GM12878 (cell line): ENCODE measurements around the gene SMARCAD1. TPM values are rescaled to one million over a fixed set of nuclear protein-coding genes. Genes with fewer than 3 reads are reported as not detected.

Source experiments
- ATAC-seq: fragments of 200-7000 bp; cut with Tn5 transposase; 3 replicates; pipeline ENCODE4 v1.9.1; 2020; ENCODE audit warnings: mild to moderate bottlenecking, moderate library complexity
- BruUV-seq: library from RNA; stranded (reverse); fragments of 400-500 nt; replicated peaks from 2 replicates; lab custom pipeline; 2021; lab: Mats Ljungman, UMichigan
- CTCF ChIA-PET: fragments of 300-600 bp; sonication (Branson Sonifier 250); formaldehyde crosslinking; extraction: SDS; loops from one replicate; lab custom pipeline; 2021; ENCODE audit warnings: inconsistent platforms; lab: Yijun Ruan, JAX
- POLR2A ChIA-PET: fragments of 350-600 bp; formaldehyde crosslinking; extraction: SDS; loops from one replicate; lab custom pipeline; 2021; ENCODE audit warnings: inconsistent platforms; lab: Charles Lee
- RAD21 ChIA-PET: fragments of 300-600 bp; sonication (Branson Sonifier 250); formaldehyde crosslinking; loops from one replicate; lab custom pipeline; 2023; ENCODE audit warnings: antibody characterized with exemption; ENCODE audit not compliant: unreplicated experiment; lab: Charles Lee
- SMC1A ChIA-PET: fragments of 300-600 bp; sonication (Branson Sonifier 250); formaldehyde crosslinking; loops from one replicate; lab custom pipeline; 2023; ENCODE audit not compliant: unreplicated experiment, uncharacterized antibody; lab: Charles Lee
- DNase-seq: peaks from one replicate; pipeline ENCODE4 v3.0.0-alpha.2; 2011; ENCODE audit warnings: low read depth, low spot score
- FAIRE-seq: peaks from 3 replicates; lab custom pipeline; 2011; peaks lifted over from hg19 to GRCh38; lab: Jason Lieb, UNC
- H2AFZ ChIP-seq: 2 replicates; pipeline ENCODE4 v1.6.0; 2011; ENCODE audit warnings: low read depth, low read length, control low read depth; ENCODE audit not compliant: control insufficient read depth
- H3K27ac ChIP-seq: 2 replicates; pipeline ENCODE4 v1.5.1; 2011; ENCODE audit warnings: control low read depth; ENCODE audit not compliant: control insufficient read depth, insufficient read depth
- H3K27me3 ChIP-seq, 2 experiments: replicated peaks in 1 of 2; 2 replicates each; pipeline versions ENCODE4 v1.6.0 to v1.6.1; 2011; ENCODE audit warnings: low read length in 1 of 2; ENCODE audit not compliant: control insufficient read depth in 2 of 2, insufficient read depth in 2 of 2
- H3K36me3 ChIP-seq, 2 experiments: 2 replicates each; pipeline ENCODE4 v1.5.1; 2011; ENCODE audit warnings: low read length in 1 of 2; ENCODE audit not compliant: control insufficient read depth in 2 of 2, insufficient read depth in 2 of 2
- H3K4me1 ChIP-seq: 2 replicates; pipeline ENCODE4 v1.6.1; 2011; ENCODE audit warnings: mild to moderate bottlenecking, low read length, moderate library complexity, mixed read lengths; ENCODE audit not compliant: control insufficient read depth, insufficient read depth
- H3K4me2 ChIP-seq: 2 replicates; pipeline ENCODE4 v1.6.0; 2011; ENCODE audit warnings: control low read depth; ENCODE audit not compliant: control insufficient read depth, insufficient read depth
- H3K4me3 ChIP-seq: fragments of 200-600 bp; sonication (generic); 2 replicates; pipeline ENCODE4 v1.5.1; 2016
- H3K79me2 ChIP-seq: 2 replicates; pipeline ENCODE4 v1.6.0; 2011; ENCODE audit warnings: low read length; ENCODE audit not compliant: control insufficient read depth, insufficient read depth
- H3K9ac ChIP-seq: 2 replicates; pipeline ENCODE4 v1.8.0; 2011; ENCODE audit warnings: low read length, control low read depth, mixed read lengths; ENCODE audit not compliant: control insufficient read depth, insufficient read depth
- H3K9me3 ChIP-seq: replicated peaks from 3 replicates; pipeline ENCODE4 v1.5.1; 2011; ENCODE audit warnings: mild to moderate bottlenecking, low read length; ENCODE audit not compliant: control insufficient read depth, insufficient read depth
- H4K20me1 ChIP-seq: 2 replicates; pipeline ENCODE4 v1.6.0; 2011; ENCODE audit not compliant: control insufficient read depth, insufficient read depth
- BCL3 ChIP-seq: IDR thresholded peaks from 2 replicates; pipeline ENCODE4 v1.6.1; 2011; ENCODE audit warnings: borderline replicate concordance, low read depth, mild to moderate bottlenecking, moderate library complexity, low read length; ENCODE audit not compliant: insufficient read depth, poor library complexity, severe bottlenecking
- CREM ChIP-seq: IDR thresholded peaks from 2 replicates; pipeline ENCODE4 v1.6.1; 2014; ENCODE audit warnings: antibody characterized with exemption, low read depth
- E4F1 ChIP-seq: fragments of 450-650 bp; IDR thresholded peaks from 2 replicates; pipeline ENCODE4 v1.6.1; 2018; ENCODE audit warnings: borderline replicate concordance, mild to moderate bottlenecking; ENCODE audit not compliant: partially characterized antibody
- IRF3 ChIP-seq: fragments of 450-650 bp; IDR thresholded peaks from 2 replicates; pipeline ENCODE4 v1.6.1; 2014; ENCODE audit warnings: mild to moderate bottlenecking
- JUNB ChIP-seq: IDR thresholded peaks from 2 replicates; pipeline ENCODE4 v1.6.1; 2016; ENCODE audit warnings: antibody characterized with exemption, mild to moderate bottlenecking
- NFIC ChIP-seq: IDR thresholded peaks from 2 replicates; pipeline ENCODE4 v1.6.1; 2012; ENCODE audit warnings: low read depth, mild to moderate bottlenecking, inconsistent platforms, low read length, moderate library complexity
- NFXL1 ChIP-seq: fragments of 450-650 bp; IDR thresholded peaks from 2 replicates; pipeline ENCODE4 v1.6.1; 2017; ENCODE audit warnings: antibody characterized with exemption, mild to moderate bottlenecking, borderline replicate concordance
- NR2F1 ChIP-seq: fragments of 450-650 bp; conservative IDR thresholded peaks from 2 replicates; pipeline ENCODE4 v1.6.1; 2017; ENCODE audit warnings: mild to moderate bottlenecking
- RUNX3 ChIP-seq: IDR thresholded peaks from 2 replicates; pipeline ENCODE4 v1.6.1; 2012; ENCODE audit warnings: low read length, inconsistent platforms
- SUPT20H ChIP-seq: IDR thresholded peaks from 2 replicates; pipeline ENCODE4 v1.6.1; 2011; ENCODE audit warnings: low read depth, mild to moderate bottlenecking, low read length, moderate library complexity, borderline replicate concordance; ENCODE audit not compliant: control insufficient read depth
- YY1 ChIP-seq: IDR thresholded peaks from 2 replicates; pipeline ENCODE4 v1.6.1; 2011; ENCODE audit warnings: low read depth, mild to moderate bottlenecking, low read length
- WGBS: methylation state at CpG from one replicate; pipeline ENCODE4 v1.1.6; 2016; ENCODE audit warnings: low lambda C conversion rate; ENCODE audit not compliant: insufficient replicate concordance, insufficient coverage; ENCODE audit errors: missing lambda C conversion rate; 5-methylcytosine and 5-hydroxymethylcytosine counted together
- in situ Hi-C: fragments of 300-500 bp; cut with MboI; formaldehyde crosslinking; loops from 9 replicates; pipeline ENCODE4 v1.14.3; 2018; ENCODE audit warnings: mixed read lengths
- intact Hi-C: fragments of 100-400 bp; cut with micrococcal nuclease; formaldehyde crosslinking; loops from one replicate; pipeline ENCODE4 v1.14.2; 2022; ENCODE audit not compliant: unreplicated experiment
- polyA plus RNA-seq, 11 experiments: library from polyadenylated mRNA; depleted of rRNA in 4 of 11; unstranded in 6 of 11; stranded (reverse) in 5 of 11; fragments of >200 nt; fragmentation: Nextera tagmentation in 4 of 11; fragmentation: Illumina TruSeq in 1 of 11; extraction: Ambion mirVana in 4 of 11; extraction: Trizol in 1 of 11; gene quantifications; 1 replicate in 1 of 11; 2 replicates in 10 of 11; pipeline versions ENCODE4 v1.2.1 to v1.2.3, GENCODE V29; 2011 to 2016; ENCODE audit warnings: inconsistent platforms in 2 of 11, missing spikeins in 2 of 11, low read depth in 1 of 11
- total RNA-seq, 4 experiments: library from RNA; depleted of rRNA in 3 of 4; stranded (reverse); fragments of >200 nt in 3 of 4; fragmentation: Illumina TruSeq in 1 of 4; extraction: Trizol in 1 of 4; gene quantifications; 2 replicates each; pipeline versions ENCODE4 v1.2.1 to v1.2.3, GENCODE V29; 2013 to 2021
- TF ChIP-seq, protein P1 (sequence below): fragments of 150-350 bp; IDR thresholded peaks from 2 replicates; pipeline ENCODE4 v1.6.1; 2016; ENCODE audit warnings: low read depth, low read length
- TF ChIP-seq, protein P2 (sequence below): IDR thresholded peaks from 2 replicates; pipeline ENCODE4 v1.6.1; 2012; ENCODE audit warnings: low read depth, low read length, improper control_type of control experiment

The SMARCAD1 gene
- total and polyA plus RNA-seq, 10 of the 15 experiments (the other 5 are each of a cell fraction or from before 2014, with no cell fraction given), result 7.6 to 41.2 (median 27.7) TPM

DNA sequence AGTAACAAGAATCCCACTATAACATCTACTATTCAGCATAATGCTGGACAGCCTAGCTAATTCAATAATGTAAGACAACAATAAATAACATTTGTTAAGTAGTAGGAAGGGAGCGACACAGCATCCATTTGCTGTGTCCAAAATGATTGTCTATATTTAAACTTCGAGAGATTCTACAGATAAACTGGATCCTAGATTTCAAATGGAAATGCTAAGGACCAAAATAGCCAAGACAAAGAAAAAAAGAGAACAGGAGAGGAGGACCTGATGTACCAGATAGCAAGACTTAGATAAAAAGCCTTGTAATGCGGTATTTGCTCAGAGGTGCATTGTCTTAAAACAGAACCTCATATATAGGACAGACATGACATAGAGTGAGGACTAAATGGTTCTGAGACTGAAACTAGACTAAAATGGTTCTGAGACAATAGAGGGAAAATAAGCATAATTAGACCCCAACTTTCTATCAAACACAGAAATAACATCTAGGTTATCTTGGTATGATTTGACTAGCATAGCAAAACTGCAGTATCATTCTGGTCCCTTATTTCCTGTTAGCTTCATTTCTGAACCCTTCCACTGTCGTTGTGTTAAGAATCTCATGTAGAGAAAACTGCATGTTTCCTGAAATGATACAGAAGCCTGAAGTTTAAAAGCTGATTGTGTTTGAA lies 131.2 kb downstream of the SMARCAD1 start:
- ChIA-PET CTCF (interaction anchor here (1.5 to 2.1 kb wide), 2 partner anchors 51 to 68 kb away, joined by 3 to 6 read pairs; no protein-coding TSS in a partner anchor), RAD21 (no interaction called here), POLR2A (interaction anchor here (0.6 kb wide), 1 partner anchor 321 kb away, joined by 3 read pairs; no protein-coding TSS in a partner anchor), SMC1A (interaction anchor here (0.8 to 1.2 kb wide), 7 partner anchors 13 to 181 kb away, joined by 3 to 5 read pairs (median 3); partner anchors contain the start of gene PDLIM5)
- Histone ChIP-seq H3K36me3 (no peaks in the 10 kb centered on the region), H3K79me2 (no peaks in the 10 kb centered on the region), H3K27me3 (no peaks in the 10 kb centered on the region), H3K9me3 (no peaks in the 10 kb centered on the region; the same call in 2 of the 3 replicates), H3K9ac (no peak overlapping the region), H3K4me3 (no peak overlapping the region), H3K27ac (peak overlapping the region; percentile 19; the same call in 1 of the 2 replicates), H3K4me2 (peak overlapping the region; percentile 50), H4K20me1 (no peaks in the 10 kb centered on the region), H3K4me1 (peaks cover 10% of the 10 kb centered on the region), H2AFZ (peak overlapping the region; percentile 61)
- in situ Hi-C loops (no loop called here), intact Hi-C loops (no loop called here)
- no TSS peak for BruUV-seq
- DNase-seq, result peak; percentile 11
- peak; percentile 79 for FAIRE-seq
- ATAC-seq, result peak; percentile 80
- WGBS, result 57% methylated on average over 4 of the region's 4 CpGs
- TF ChIP-seq NR2F1 (no peak), RUNX3 (peak; percentile 6; the same call in 1 of the 2 replicates), BCL3 (no peak), NFIC (peak; percentile 40), NFXL1 (no peak), CREM (peak; percentile 24; the same call in 1 of the 2 replicates), YY1 (no peak), E4F1 (no peak), SUPT20H (no peak), IRF3 (no peak), JUNB (peak; percentile 46)
- TF ChIP-seq, protein P1, sequence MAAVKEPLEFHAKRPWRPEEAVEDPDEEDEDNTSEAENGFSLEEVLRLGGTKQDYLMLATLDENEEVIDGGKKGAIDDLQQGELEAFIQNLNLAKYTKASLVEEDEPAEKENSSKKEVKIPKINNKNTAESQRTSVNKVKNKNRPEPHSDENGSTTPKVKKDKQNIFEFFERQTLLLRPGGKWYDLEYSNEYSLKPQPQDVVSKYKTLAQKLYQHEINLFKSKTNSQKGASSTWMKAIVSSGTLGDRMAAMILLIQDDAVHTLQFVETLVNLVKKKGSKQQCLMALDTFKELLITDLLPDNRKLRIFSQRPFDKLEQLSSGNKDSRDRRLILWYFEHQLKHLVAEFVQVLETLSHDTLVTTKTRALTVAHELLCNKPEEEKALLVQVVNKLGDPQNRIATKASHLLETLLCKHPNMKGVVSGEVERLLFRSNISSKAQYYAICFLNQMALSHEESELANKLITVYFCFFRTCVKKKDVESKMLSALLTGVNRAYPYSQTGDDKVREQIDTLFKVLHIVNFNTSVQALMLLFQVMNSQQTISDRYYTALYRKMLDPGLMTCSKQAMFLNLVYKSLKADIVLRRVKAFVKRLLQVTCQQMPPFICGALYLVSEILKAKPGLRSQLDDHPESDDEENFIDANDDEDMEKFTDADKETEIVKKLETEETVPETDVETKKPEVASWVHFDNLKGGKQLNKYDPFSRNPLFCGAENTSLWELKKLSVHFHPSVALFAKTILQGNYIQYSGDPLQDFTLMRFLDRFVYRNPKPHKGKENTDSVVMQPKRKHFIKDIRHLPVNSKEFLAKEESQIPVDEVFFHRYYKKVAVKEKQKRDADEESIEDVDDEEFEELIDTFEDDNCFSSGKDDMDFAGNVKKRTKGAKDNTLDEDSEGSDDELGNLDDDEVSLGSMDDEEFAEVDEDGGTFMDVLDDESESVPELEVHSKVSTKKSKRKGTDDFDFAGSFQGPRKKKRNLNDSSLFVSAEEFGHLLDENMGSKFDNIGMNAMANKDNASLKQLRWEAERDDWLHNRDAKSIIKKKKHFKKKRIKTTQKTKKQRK, result no peak
- TF ChIP-seq, protein P2, sequence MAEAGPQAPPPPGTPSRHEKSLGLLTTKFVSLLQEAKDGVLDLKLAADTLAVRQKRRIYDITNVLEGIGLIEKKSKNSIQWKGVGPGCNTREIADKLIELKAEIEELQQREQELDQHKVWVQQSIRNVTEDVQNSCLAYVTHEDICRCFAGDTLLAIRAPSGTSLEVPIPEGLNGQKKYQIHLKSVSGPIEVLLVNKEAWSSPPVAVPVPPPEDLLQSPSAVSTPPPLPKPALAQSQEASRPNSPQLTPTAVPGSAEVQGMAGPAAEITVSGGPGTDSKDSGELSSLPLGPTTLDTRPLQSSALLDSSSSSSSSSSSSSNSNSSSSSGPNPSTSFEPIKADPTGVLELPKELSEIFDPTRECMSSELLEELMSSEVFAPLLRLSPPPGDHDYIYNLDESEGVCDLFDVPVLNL, result no peak
